Activated CD4-positive, alpha-beta T cell treated with anti-CD3 and anti-CD28 coated beads for 4 hours (primary cell): ENCODE data around the gene ZNF146.
"Not testable (repeated sequence)": the region's sequence is repeated elsewhere in the genome, so short reads cannot be mapped to it uniquely, and the experiment has no call there.

Experiments used
- DNase-seq, 2 donors: peaks; one replicate each; pipeline ENCODE4 v3.0.0-alpha.2; 2020

ZNF146 gene

DNA sequence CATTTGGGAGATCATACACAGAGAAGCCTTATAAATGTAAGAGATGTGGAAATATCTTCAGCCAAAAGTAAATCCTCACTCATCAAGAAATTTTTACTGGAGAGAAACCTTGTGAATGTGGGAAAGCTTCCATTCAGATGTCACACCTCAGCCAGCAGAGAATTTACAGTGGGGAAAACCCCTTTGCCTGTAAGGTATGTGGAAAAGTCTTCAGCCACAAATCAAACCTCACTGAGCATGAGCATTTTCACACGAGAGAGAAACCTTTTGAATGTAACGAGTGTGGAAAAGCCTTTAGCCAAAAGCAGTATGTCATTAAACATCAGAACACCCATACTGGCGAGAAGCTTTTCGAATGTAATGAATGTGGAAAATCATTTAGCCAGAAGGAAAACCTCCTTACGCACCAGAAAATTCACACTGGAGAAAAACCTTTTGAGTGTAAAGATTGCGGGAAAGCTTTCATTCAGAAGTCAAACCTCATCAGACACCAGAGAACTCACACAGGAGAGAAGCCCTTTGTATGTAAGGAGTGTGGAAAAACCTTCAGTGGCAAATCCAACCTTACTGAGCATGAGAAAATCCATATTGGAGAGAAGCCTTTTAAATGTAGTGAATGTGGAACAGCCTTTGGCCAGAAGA lies 21.5 kb downstream of the ZNF146 start:
- DNase-seq = no peak

DNA sequence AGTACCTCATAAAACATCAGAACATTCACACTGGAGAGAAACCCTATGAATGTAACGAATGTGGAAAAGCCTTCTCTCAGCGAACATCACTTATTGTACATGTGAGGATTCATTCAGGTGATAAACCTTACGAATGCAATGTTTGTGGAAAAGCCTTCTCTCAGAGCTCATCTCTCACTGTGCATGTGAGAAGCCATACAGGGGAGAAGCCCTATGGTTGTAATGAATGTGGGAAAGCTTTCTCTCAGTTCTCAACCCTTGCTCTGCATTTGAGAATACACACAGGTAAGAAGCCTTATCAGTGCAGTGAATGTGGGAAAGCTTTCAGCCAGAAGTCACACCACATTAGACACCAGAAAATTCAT lies 22.0 kb downstream of the ZNF146 start:
- DNase-seq = no peak

DNA sequence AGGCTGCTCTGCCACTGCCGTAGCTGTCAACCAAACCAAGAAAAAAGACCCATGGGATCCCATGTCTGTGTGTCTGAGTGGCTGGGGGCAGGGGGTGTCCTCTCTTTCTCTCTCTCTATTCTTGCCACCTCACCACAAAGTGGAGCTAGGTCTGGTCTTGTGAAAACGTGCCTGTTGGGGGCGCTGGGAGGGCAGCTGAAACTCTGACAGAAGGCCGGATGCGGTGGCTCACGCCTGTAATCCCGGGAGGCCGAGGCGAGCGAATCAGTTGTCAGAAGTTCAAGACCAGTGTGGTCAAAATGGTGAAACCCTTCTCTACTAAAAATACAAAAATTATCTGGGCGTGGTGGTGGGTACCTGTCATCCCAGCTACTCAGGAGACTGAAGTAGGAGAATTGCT lies 29.2 kb downstream of the ZNF146 start:
- no peak for DNase-seq

DNA sequence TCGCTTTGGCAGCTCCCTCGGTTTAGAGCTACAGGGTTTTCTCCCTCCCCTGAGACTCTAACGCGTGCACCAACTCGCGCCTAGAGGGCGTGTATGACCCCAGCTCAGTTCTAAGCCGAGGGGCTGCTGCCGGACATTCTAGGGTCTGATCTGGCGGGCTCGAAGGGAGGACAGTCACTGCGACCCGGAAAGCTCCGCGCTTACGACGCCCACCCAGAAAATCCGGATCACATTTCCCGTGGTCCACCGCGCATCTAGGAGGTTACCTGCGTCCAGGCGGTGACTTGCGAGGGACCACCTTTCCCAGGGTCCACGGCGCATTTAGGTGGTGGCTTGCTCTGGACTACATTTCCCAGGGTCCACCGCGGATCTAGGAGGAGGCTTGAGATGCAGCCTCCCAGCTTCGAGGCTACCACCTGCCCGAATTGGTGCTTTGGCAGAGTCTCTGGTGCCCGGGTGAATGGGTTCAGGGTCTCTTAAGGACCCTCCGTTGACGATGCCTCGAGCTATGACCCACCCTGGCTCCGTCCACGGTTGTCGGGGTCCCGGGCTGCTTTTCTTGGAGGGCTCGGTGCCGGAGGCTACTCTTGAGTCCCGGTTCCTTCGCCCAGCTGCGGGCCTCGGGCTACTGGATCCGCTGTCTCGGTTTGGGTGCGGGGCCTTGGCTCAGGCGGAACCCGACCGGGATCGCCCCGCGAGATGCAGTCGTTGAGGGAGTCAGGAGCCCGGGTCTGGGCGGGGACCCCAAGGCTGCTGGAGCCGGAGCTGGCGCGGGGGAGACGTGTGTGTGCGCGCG lies 30.5 kb downstream of the ZNF146 start:
- no peak for DNase-seq

DNA sequence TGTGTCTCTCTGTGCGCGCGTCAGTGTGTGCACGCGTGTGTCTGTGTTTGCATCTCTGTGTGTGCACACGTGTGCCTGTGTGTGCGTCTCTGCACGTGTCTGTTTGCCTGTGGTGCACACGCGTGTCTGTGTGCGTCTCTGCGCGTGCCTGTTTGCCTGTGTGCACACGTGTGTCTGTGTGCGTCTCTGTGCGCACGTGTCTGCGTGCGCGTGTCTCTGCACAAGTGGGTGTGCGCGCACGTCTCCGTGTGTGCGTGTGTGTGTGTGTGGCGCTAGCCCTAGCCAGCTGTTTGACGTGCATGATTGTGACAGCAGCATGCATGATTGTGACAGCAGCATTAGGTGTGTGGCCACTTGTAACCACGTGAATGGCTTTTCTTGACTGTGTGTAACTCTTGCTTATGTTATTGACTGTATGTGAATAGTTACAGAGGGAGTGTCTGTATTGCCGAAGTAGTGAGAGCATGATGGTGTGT lies 31.1 kb downstream of the ZNF146 start:
- no peak for DNase-seq

DNA sequence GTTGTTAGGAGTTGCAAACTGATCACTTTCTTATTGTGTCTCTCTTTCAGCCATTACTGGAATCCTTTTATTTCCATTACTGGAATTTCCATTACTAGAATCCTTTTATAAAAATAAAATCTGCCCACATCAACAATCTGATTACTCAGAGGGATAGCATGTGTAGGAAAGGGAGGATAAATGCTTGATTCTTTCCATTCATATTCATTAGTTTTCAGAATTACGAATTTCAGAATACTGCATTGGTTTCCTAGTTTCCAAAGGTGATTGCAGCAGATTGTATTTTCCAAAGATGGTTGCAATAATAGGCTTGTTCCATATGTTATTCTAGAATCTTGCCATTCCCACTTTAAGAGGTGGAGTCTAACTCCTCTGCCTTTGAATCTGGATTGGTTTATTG lies 37.1 kb downstream of the ZNF146 start:
- no peak for DNase-seq

DNA sequence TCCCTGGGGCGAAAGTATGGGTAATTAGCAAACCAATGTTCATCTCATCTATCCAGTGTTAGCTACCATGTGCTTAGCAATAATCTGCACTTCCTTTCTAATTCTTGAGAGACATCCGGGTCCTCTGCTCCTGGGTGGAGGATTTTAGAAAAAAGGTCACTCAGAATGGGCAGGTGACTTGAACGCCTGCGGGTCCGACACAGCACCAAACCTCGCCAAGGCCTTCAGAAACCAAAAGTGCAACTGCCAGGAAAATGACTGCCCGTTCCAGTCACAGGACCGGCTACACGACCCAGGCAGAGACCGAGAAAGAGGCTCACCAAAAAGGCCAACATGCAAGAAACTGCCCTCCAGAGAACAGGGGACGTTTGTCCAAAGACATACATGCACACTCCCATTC lies 39.9 kb downstream of the ZNF146 start:
- no peak for DNase-seq

DNA sequence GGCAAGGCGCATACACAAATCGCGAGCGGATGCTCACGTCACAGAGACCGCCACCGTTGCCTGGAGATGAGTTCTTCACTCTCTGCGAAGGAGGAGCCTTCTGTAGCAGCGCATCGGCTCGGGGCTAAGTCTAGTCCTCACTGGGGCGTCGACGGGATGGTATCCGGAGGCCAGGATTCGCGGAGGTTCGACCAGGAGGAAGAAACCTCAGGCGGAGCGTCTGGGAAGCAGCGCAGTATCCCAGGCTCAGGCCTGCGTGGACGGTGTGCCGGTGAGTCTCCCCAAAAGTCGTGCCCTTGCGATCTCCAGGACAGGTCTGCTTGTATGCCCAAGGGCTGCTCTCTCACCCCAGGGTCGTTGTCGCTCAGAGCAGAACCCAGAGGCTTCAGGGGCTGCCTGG lies 40.4 kb downstream of the ZNF146 start:
- DNase-seq = no peak

DNA sequence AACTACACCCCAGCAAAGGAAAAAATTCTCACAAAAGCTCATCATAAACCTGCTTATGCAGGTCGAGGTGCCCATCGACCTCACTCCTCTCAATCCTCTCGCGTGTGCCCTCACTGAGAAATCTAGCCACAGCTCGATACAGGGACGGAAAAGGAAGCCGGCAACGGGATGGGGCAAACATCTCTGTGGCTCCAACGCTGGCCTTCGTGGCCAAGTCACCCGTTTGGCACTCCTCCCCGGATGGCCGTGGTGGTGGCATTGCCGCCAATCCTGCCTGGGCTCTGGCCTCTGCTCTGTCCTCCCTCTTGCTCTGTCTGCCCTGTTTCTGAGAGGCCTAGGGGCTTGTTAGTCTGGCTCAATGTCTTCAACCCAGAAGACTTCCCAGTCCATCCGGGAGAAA lies 41.2 kb downstream of the ZNF146 start:
- no peak for DNase-seq

DNA sequence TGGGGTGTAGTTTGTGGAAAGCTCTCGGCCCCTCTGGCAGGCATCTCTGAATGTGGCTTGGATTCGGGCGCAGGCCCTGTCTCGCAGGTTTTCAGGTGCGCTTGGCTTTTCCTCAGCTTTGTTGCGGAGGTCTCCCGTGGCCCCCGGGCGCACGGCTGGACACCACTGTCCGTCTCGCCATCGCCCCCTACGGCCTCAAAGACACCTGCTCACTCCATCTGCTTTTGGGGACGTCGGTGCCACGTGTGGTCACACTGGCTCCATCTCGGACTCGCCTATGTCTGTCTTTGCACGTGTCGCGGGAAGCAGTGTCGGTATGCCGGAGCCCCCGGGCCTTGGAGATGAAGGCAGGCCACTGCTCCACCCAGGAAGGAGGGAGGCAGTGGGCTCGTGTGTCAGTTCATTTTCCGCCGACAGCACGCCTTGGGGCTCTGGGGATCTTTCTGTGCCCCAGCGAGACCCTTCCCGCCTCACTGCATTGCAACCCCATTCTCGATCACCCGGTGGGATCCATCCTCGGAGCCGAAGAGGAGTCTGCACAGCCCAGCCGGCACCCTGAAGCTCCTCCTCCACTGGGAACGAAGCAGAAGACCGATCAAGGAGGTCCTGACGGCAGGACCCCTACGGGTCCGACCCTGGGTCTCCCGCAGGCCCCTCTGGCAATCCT lies 42.1 kb downstream of the ZNF146 start:
- DNase-seq = no peak

DNA sequence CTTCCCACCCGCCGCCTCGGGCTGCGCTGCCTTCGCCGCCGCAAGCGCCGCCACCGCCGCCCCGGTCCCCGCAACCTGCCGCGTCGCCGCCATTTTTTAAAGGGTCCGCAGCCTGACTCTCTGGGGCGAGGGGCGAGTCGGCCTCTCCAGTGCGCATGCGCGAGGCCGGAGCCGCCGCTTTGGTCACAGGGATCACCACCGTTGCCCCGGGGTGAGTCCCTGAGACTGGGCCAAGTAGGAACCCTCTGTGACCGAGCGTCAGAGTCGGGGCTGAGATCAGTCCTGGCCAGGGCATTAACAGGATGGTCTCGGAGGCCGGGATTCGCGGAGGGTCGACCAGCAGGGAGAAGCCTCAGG lies 42.6 kb downstream of the ZNF146 start:
- no peak for DNase-seq

DNA sequence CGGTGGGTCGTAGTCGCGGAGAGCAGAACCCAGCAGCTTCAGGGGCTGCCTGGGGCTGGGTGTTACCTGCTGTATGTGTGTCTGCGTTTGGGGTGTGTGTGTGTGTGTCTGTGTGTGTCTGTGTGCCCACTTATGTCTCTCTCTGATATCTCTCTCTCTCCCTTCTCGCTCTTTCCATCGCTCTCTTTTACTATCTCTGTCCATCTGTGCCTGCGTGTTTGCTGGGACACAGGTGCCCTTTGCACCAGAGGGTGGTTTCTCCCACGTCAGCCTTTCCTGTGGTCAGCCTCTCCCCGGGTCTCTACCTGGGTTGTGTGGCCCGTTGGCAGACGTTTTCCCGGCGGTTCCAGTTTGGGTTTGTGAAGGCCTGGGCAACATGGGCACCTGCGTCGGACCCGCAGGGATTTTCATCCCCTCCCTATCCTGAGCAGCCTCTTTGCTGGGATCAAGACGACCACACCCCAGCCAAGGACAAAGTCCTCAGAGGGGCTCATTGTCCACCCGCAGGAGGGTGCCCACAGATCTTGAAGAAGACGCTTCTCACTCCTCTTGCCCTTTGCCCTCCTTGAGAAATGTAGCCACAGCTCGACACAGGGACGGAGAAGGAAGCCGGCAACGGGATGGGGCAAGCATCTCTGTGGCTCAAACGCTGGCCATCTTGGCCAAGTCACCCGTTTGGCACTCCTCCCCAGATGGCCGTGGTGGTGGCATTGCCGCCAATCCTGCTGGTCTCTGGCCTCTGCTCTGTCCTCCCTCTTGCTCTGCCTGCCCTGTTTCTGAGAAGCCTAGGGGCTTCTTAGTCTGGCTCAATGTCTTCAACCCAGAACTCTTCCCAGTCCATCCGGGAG lies 43.3 kb downstream of the ZNF146 start:
- no peak for DNase-seq

DNA sequence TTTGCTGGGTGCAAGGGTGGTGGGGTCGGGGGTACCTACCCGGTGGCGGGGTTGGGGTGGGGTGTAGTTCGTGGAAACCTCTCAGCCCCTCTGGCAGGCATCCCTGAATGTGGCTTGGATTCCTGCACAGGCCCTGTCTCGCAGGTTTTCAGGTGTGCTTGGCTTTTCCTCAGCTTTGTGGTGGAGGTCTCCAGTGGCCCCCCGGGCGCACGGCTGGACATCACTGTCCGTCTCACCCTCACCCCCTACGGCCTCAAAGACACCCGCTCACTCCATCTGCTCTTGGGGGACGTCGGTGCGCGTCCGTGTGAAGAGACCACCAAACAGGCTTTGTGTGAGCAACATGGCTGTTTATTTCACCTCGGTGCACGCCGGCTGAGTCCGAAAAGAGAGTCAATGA lies 44.3 kb downstream of the ZNF146 start:
- DNase-seq = no peak

DNA sequence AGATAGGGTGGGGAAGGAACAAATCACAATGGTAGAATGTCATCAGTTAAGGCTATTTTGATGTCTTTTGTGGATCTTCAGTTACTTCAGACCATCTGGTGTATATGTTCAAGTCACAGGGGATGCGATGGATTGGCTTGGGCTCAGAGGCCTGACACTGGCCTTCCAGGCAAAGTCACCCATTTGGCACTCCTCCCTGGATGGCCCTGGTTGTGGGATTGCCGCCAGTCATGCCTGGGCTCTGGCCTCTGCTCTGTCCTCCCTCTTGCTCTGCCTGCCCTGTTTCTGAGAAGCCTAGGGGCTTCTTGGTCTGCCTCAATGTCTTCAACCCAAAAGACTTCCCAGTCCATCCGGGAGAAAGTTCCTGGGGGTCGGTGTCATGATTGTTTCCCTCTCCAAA lies 50.2 kb downstream of the ZNF146 start:
- DNase-seq = no peak

DNA sequence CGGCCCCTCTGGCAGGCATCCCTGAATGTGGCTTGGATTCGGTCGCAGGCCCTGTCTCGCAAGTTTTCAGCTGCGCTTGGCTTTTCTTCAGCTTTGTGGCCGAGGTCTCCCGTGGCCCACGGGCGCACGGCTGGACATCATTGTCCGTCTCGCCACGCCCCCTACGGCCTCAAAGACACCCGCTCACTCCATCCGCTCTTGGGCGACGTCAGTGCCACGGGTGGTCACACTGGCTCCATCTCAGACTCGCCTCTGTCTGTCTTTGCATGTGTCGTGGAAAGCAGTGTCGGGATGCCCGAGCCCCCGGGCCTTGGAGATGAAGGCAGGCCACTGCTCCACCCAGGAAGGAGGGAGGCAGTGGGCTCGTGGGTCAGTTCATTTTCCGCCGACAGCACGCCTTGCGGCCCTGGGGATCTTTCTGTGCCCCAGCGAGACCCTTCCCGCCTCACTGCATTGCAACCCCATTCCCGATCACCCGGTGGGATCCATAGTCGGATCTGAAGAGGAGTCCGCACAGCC lies 51.0 kb downstream of the ZNF146 start:
- DNase-seq = no peak

DNA sequence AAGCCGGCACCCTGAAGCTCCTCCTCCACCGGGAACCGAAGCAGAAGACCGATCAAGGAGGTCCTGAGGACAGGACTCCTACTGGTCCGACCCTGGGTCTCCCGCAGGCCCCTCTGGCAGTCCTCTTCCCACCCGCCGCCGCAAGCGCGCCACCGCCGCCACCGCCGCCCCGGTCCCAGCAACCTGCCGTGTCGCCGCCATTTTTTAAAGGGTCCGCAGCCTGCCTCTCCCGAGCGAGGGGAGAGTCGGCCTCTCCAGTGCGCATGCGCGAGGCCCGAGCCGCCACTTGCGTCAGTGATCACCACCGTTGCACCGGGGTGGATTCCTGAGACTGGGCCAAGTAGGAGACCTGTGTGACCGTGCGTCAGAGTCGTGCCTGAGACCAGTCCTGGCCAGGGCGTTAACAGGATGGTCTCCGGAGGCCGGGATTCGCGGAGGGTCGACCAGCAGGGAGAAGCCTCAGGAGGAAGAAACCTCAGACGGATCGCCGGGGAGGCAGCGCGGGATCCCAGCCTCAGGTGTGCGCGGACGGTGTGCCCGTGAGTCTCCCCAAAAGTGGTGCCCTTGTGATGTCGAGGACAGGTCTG lies 51.6 kb downstream of the ZNF146 start:
- no peak for DNase-seq

DNA sequence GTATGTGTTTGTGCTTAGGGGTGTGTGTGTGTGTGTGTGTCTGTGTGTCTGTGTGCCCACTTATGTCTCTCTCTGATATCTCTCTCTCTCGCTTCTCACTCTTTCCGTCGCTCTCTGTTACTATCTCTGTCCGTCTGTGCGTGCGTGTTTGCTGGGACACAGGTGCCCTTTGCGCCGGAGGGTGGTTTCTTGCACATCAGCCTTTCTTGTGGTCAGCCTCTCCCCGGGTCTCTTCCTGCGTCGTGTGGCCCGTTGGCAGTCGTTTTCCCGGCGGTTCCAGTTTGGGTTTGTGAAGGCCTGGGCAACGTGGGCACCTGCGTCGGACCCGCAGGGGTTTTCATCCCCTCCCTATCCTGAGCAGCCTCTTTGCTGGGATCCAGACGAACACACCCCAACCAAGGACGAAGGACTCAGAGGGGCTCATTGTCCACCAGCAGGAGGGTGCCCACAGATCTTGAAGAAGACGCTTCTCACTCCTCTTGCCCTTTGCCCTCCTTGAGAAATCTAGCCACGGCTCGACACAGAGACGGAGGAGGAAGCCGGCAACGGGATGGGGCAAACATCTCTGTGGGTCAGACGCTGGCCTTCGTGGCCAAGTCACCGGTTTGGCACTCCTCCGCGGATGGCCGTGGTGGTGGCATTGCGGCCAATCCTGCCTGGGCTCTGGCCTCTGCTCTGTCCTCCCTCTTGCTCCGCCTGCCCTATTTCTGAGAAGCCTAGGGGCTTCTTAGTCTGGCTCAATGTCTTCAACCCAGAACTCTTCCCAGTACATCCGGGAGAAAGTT lies 52.3 kb downstream of the ZNF146 start:
- DNase-seq = no peak

DNA sequence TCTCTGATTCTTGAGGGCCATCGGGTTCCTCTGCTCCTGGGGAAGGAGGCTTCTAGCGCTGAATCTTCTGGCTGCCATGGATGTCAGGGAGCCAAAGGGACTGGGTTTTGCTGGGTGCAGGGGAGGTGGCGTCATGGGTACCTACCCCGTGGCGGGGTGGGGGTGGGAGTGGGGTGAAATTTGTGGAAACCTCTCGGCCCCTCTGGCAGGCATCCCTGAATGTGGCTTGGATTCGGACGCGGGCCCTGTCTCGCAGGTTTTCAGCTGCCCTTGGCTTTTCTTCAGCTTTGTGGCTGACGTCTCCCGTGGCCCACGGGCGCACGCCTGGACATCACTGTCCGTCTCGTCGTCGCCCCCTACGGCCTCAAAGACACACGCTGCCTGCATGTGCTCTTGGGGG lies 53.2 kb downstream of the ZNF146 start:
- not testable (repeated sequence) for DNase-seq

DNA sequence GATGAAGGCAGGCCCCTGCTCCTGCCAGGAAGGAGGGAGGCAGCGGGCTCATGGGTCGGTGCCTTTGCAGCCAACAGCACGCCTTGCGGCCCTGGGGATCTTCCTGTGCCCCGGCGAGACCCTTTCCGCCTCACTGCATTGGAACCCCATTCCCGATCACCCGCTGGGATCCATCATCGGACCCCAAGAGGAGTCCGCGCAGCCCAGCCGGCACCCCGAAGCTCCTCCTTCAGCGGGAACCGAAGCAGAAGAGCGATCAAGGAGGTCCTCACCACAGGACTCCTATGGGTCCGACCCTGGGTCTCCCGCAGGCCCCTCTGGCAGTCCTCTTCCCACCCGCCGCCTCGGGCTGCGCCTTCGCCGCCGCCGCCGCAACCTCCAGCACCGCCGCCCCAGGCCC lies 53.7 kb downstream of the ZNF146 start:
- not testable (repeated sequence) for DNase-seq

DNA sequence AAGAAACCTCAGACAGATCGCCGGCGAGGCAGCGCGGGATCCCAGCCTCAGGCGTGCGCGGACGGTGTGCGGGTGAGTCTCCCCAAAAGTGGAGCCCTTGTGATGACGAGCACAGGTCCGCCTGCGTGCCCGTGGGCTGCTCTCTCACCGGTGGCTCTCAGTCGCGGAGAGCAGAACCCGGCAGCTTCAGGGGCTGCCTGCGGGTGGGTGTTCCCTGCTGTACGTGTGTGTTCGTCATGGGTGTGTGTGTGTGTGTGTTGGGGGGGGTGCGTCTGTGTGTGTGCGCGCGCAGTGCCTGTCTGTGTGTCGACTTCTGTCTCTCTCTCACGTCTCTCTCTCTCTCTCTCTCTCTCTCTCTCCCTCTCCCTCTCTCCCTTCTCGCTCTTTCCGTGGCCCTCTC lies 54.4 kb downstream of the ZNF146 start:
- DNase-seq = not testable (repeated sequence)
